Panc1 (cell line): ENCODE data around the gene NCOA3.

Source experiments
- TF ChIP-seq, protein P1 (sequence below): fragments of 450-650 bp; IDR thresholded peaks from 2 replicates; pipeline ENCODE4 v1.5.1; 2017; ENCODE audit warnings: mild to moderate bottlenecking
- TF ChIP-seq, protein P2 (sequence below), 2 experiments: IDR thresholded peaks; 2 replicates each; pipeline ENCODE4 v1.6.1; 2011 to 2012; ENCODE audit warnings: low read depth in 2 of 2, control low read depth in 1 of 2, low read length in 1 of 2, mild to moderate bottlenecking in 1 of 2, moderate library complexity in 1 of 2; ENCODE audit not compliant: insufficient read depth in 1 of 2

DNA sequence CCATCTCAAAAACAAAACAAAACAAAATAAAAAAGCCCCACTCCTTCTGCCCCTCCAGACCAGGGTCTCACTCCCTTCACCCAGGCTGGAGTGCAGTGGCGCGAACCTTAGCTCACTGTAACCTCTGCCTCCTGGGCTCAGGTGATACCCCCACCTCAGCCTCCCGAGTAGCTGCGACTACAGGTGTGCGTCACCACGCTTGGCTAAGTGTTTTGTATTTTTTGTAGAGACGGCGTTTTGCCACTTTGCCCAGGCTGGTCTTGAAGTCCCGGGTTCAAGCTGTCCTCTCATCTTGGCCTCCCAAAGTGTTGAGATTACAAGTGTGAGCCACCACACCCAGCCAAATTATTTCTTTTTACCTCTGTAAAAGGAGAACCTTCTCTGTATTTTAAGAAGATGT is 110.1 kb downstream of the NCOA3 start:
- TF ChIP-seq, protein P1, sequence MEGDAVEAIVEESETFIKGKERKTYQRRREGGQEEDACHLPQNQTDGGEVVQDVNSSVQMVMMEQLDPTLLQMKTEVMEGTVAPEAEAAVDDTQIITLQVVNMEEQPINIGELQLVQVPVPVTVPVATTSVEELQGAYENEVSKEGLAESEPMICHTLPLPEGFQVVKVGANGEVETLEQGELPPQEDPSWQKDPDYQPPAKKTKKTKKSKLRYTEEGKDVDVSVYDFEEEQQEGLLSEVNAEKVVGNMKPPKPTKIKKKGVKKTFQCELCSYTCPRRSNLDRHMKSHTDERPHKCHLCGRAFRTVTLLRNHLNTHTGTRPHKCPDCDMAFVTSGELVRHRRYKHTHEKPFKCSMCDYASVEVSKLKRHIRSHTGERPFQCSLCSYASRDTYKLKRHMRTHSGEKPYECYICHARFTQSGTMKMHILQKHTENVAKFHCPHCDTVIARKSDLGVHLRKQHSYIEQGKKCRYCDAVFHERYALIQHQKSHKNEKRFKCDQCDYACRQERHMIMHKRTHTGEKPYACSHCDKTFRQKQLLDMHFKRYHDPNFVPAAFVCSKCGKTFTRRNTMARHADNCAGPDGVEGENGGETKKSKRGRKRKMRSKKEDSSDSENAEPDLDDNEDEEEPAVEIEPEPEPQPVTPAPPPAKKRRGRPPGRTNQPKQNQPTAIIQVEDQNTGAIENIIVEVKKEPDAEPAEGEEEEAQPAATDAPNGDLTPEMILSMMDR, result no peak
- TF ChIP-seq, protein P2, sequence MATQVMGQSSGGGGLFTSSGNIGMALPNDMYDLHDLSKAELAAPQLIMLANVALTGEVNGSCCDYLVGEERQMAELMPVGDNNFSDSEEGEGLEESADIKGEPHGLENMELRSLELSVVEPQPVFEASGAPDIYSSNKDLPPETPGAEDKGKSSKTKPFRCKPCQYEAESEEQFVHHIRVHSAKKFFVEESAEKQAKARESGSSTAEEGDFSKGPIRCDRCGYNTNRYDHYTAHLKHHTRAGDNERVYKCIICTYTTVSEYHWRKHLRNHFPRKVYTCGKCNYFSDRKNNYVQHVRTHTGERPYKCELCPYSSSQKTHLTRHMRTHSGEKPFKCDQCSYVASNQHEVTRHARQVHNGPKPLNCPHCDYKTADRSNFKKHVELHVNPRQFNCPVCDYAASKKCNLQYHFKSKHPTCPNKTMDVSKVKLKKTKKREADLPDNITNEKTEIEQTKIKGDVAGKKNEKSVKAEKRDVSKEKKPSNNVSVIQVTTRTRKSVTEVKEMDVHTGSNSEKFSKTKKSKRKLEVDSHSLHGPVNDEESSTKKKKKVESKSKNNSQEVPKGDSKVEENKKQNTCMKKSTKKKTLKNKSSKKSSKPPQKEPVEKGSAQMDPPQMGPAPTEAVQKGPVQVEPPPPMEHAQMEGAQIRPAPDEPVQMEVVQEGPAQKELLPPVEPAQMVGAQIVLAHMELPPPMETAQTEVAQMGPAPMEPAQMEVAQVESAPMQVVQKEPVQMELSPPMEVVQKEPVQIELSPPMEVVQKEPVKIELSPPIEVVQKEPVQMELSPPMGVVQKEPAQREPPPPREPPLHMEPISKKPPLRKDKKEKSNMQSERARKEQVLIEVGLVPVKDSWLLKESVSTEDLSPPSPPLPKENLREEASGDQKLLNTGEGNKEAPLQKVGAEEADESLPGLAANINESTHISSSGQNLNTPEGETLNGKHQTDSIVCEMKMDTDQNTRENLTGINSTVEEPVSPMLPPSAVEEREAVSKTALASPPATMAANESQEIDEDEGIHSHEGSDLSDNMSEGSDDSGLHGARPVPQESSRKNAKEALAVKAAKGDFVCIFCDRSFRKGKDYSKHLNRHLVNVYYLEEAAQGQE (IDR thresholded peaks at IDR 0.05; ENCODE audit: insufficient read depth in 1 of 2, low read depth in 2 of 2, low read length in 1 of 2), result no peak
